NB4 (cell line): ENCODE results near the gene CNPY1.

Experiments used
- DNase-seq: peaks from one replicate; pipeline ENCODE4 v3.0.0; 2010; ENCODE audit warnings: low read depth
- H3K4me3 ChIP-seq: one replicate; pipeline ENCODE4 v1.5.1; 2011; ENCODE audit warnings: mild to moderate bottlenecking, low read depth, low read length, moderate library complexity
- CTCF ChIP-seq: IDR thresholded peaks from one replicate; pipeline ENCODE4 v1.5.1; 2012; ENCODE audit warnings: low read depth, low read length
- MAX ChIP-seq: IDR thresholded peaks from 2 replicates; pipeline ENCODE4 v1.6.1; 2011; ENCODE audit warnings: low read depth, low read length
- MYC ChIP-seq: IDR thresholded peaks from 2 replicates; pipeline ENCODE4 v1.6.1; 2011; ENCODE audit warnings: low read depth, low read length
- POLR2A ChIP-seq: IDR thresholded peaks from 2 replicates; pipeline ENCODE4 v1.6.1; 2011; ENCODE audit warnings: mild to moderate bottlenecking; ENCODE audit not compliant: insufficient read length; ENCODE audit errors: extremely low read depth

Gene CNPY1

DNA sequence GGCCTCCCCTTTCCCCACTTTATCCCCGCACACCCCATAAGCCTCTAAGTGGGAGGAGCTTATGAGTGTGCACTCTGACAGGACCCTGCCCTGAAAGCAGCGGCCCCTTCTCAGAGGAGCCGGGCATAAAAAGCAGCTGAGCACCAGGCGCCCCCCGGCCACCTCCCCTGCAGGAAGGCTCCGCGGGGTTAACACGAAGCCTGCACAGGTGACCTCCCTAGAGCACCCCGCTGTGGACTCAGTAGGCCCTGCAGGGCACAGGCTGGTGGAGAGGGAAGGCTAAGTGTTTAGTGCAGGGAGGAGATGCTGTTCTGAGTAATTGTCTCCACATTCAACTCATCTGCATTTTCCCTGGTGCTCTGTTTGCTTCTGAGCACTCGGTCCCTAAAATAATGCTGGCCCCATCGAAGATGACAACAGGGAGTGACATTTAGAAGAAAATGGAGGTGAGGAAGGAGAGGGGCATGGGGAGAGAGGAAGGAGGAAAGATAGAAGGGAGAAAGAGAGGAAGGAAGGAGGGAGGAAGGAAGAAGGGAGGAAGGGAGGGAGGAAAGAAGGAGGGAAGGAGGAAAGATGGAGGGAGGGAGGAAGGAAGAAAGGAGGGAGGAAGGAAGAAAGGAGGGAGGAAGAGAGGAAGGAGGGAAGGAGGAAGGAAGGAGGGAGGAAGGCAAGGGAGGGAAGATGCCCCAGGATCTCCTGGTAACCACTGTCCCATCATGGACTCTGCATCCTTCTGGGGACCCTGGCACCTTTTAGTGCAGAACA is 25.4 kb upstream of the CNPY1 start:
- no peak overlapping the region for H3K4me3 ChIP-seq
- TF ChIP-seq MYC: no peak
- TF ChIP-seq CTCF: no peak
- no peak for TF ChIP-seq MAX
- no peak for TF ChIP-seq POLR2A
- DNase-seq: no peak

DNA sequence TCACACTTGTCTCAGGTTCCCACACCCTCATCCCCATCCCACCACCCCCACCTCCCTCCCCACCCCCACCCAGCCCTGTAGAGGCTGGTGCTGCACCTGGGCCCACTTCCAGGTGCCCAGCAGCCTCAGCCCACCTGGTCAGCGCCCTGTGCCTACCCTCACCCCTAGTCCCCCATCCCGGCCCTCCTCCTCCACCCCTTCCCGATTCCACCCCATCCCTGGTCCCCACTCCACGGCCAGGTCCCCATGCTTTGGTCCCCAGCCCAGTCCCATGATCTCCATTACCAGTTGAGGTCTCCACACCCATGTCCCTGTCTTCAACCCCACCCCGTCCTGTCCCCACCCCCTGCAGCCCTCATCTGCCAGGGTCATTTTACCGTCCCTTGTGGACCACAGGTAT is 24.6 kb upstream of the CNPY1 start:
- DNase-seq: no peak
- TF ChIP-seq POLR2A (no peak), CTCF (no peak), MYC (no peak), MAX (no peak)
- no peak overlapping the region for H3K4me3 ChIP-seq

DNA sequence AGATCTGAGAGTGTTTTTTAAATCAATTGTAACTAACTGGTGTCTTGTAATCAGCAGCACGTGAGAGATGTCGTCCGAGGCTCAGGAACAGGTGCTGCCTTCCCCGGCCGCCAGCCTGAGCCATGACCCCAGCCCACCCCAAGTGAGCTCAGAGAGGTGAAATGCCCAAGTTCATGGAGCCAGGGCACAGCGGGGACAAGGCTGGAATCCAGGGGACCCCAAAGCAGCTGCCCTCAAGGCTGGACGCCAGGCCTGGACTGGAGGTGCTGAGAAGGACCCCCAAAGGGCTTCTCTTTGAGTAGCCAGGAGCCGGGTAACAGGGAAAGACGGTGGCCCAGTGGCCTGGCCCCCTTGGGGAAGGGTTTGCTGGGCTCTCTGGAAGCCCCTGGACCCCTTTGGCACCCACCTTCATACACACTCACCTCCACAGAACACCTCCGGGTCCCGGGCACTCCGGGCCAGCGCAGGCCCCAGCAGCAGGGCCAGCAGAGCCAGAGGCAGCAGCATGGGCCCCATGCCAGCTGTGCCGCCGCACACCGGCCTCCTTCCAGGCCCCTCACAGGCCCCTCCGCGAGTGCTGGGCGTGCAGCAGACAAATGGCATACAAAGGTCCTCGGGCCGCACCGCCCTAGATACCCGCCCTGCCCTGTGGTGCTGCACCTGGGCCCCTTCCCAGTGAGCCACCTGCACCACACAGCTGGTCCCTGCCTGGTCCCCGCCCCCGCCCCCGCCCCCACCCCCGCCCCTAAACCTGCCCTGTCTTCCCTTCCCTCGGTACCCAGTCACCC is 24.0 kb upstream of the CNPY1 start:
- no peak for DNase-seq
- no peak for TF ChIP-seq MYC
- TF ChIP-seq CTCF: no peak
- no peak for TF ChIP-seq POLR2A
- no peak for TF ChIP-seq MAX
- no peak overlapping the region for H3K4me3 ChIP-seq

DNA sequence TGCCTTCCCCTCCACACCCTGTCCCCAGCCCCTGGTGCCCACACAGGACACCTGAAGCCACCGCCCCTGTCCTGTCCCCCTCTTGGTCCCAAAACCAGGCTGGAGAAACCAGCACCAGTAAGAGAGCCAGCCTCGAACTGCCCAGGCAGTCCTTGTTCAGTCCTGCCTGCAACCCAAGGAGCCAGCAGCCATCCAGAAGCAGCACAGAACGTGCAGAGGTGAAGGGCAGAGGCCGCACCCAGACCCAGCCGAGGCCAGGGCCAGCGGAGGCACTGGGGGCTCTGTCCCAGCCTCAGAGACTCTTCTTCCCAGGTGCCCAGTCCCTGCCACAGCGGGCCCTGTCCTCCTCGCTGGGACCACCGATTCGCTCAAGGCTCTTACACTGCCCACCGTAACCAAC is 23.3 kb upstream of the CNPY1 start:
- TF ChIP-seq CTCF (no peak), POLR2A (no peak), MYC (no peak), MAX (no peak)
- DNase-seq: no peak
- H3K4me3 ChIP-seq: no peak overlapping the region

GRCh38 chr7:155568842-155569494 is 22.6 kb upstream of the CNPY1 start:
- DNase-seq: no peak
- TF ChIP-seq MYC (no peak), MAX (no peak), CTCF (no peak), POLR2A (no peak)
- no peak overlapping the region for H3K4me3 ChIP-seq
